K562 (cell line): Measurements from ENCODE around the gene CSKMT. TPM values are rescaled to one million over a fixed set of nuclear protein-coding genes. Genes with fewer than 3 reads are reported as not detected.

Source experiments
- CHCHD3 ChIP-seq: fragments of 250-450 bp; sonication (Bioruptor Pico); IDR thresholded peaks from 2 replicates; pipeline ENCODE4 v2.1.2; 2022; ENCODE audit warnings: mild to moderate bottlenecking
- CXXC5 ChIP-seq: fragments of 250-450 bp; sonication (Bioruptor Pico); IDR thresholded peaks from 2 replicates; pipeline ENCODE4 v1.8.0; 2022; ENCODE audit warnings: inconsistent platforms, mild to moderate bottlenecking, moderate library complexity
- E2F4 ChIP-seq: sonication (generic); formaldehyde crosslinking; IDR thresholded peaks from 2 replicates; pipeline ENCODE4 v1.8.0; 2022; ENCODE audit warnings: mild to moderate bottlenecking, low read depth, missing genetic modification reagents
- ERF ChIP-seq: fragments of 450-650 bp; formaldehyde crosslinking; IDR thresholded peaks from 2 replicates; pipeline ENCODE4 v1.4.0; 2020; ENCODE audit warnings: mild to moderate bottlenecking, mixed read lengths
- FOXA1 ChIP-seq: fragments of 450-650 bp; IDR thresholded peaks from 2 replicates; pipeline ENCODE4 v1.6.1; 2016; ENCODE audit warnings: mild to moderate bottlenecking, borderline replicate concordance
- MAZ ChIP-seq, 2 experiments: fragments of 450-650 bp in 1 of 2; sonication (generic) in 1 of 2; formaldehyde crosslinking; IDR thresholded peaks in 1 of 2; conservative IDR thresholded peaks in 1 of 2; 2 replicates each; pipeline versions ENCODE4 v1.4.0 to v1.5.0; 2020; ENCODE audit warnings: mild to moderate bottlenecking in 1 of 2, missing genetic modification reagents in 1 of 2
- MYC ChIP-seq, 2 experiments: fragments of 250-450 bp in 1 of 2; sonication (Bioruptor Pico) in 1 of 2; IDR thresholded peaks; 2 replicates each; pipeline versions ENCODE4 v1.5.1 to v1.6.1; 2012 to 2021; ENCODE audit warnings: low read depth in 2 of 2, borderline replicate concordance in 1 of 2, improper control_type of control experiment in 1 of 2, low read length in 1 of 2, mild to moderate bottlenecking in 1 of 2, moderate library complexity in 1 of 2
- PKNOX1 ChIP-seq: fragments of 450-650 bp; IDR thresholded peaks from 2 replicates; pipeline ENCODE4 v1.6.1; 2016
- POLR2AphosphoS2 ChIP-seq: IDR thresholded peaks from 2 replicates; pipeline ENCODE4 v1.6.1; 2012; ENCODE audit warnings: low read length, improper control_type of control experiment
- POLR2H ChIP-seq: IDR thresholded peaks from 2 replicates; pipeline ENCODE4 v1.6.1; 2016; ENCODE audit warnings: missing genetic modification characterization, low read depth, mild to moderate bottlenecking, control low read depth, missing compliant biosample characterization, moderate library complexity
- RFX5 ChIP-seq: IDR thresholded peaks from 2 replicates; pipeline ENCODE4 v1.6.1; 2011; ENCODE audit warnings: low read depth, mild to moderate bottlenecking, improper control_type of control experiment, low read length
- RFX7 ChIP-seq: fragments of 250-450 bp; sonication (Bioruptor Pico); IDR thresholded peaks from 2 replicates; pipeline ENCODE4 v1.5.1; 2021; ENCODE audit warnings: mild to moderate bottlenecking
- RHOXF2B ChIP-seq: fragments of 250-450 bp; sonication (Bioruptor Pico); conservative IDR thresholded peaks from 2 replicates; pipeline ENCODE4 v1.5.1; 2021
- SMC3 ChIP-seq: conservative IDR thresholded peaks from 2 replicates; pipeline ENCODE4 v1.6.1; 2011; ENCODE audit warnings: low read depth, low read length, improper control_type of control experiment; ENCODE audit not compliant: insufficient read depth
- SRSF7 ChIP-seq: fragments of 200-400 bp; formaldehyde crosslinking; optimal IDR thresholded peaks from 2 replicates; pipeline ENCODE3; 2017; ENCODE audit warnings: mild to moderate bottlenecking, low read depth, low read length
- STAT5B ChIP-seq: fragments of 250-450 bp; sonication (Bioruptor Pico); IDR thresholded peaks from 2 replicates; pipeline ENCODE4 v1.8.0; 2021; ENCODE audit warnings: mild to moderate bottlenecking, inconsistent platforms
- TRIM24 ChIP-seq, 2 experiments: fragments of 450-650 bp; IDR thresholded peaks; 2 replicates each; pipeline ENCODE4 v1.6.1; 2016
- TRIM28 ChIP-seq: fragments of 450-650 bp; IDR thresholded peaks from 2 replicates; pipeline ENCODE4 v1.6.1; 2017
- WHSC1 ChIP-seq: IDR thresholded peaks from one replicate; pipeline ENCODE4 v1.6.1; 2012; ENCODE audit warnings: low read length, control low read depth, inconsistent platforms
- ZNF518B ChIP-seq: fragments of 250-450 bp; sonication (Bioruptor Pico); IDR thresholded peaks from 2 replicates; pipeline ENCODE4 v1.5.0; 2021; ENCODE audit warnings: mild to moderate bottlenecking, moderate library complexity
- ZNF57 ChIP-seq: fragments of 450-650 bp; formaldehyde crosslinking; IDR thresholded peaks from 2 replicates; pipeline ENCODE4 v1.4.0; 2020; ENCODE audit warnings: mild to moderate bottlenecking, moderate library complexity
- ZNF696 ChIP-seq: fragments of 250-450 bp; sonication (Bioruptor Pico); conservative IDR thresholded peaks from 2 replicates; pipeline ENCODE4 v1.4.0; 2020; ENCODE audit warnings: mild to moderate bottlenecking, moderate library complexity
- ZNF79 ChIP-seq: fragments of 250-450 bp; sonication (Bioruptor Pico); IDR thresholded peaks from 2 replicates; pipeline ENCODE4 v1.4.0; 2020; ENCODE audit warnings: low read depth, mild to moderate bottlenecking, moderate library complexity
- polyA plus RNA-seq, 8 experiments: library from polyadenylated mRNA; depleted of rRNA in 4 of 8; stranded (reverse) in 5 of 8; unstranded in 3 of 8; fragments of >200 nt; fragmentation: Nextera tagmentation in 2 of 8; fragmentation: Illumina TruSeq in 1 of 8; extraction: Ambion mirVana in 2 of 8; extraction: Trizol in 1 of 8; gene quantifications; 2 replicates each; pipeline versions ENCODE4 v1.2.1 to v1.2.3, GENCODE V29; 2011 to 2014; ENCODE audit warnings: inconsistent platforms in 1 of 8, missing spikeins in 1 of 8
- total RNA-seq, 7 experiments: library from RNA; depleted of rRNA in 6 of 7; stranded (reverse); fragments of >200 nt in 6 of 7; fragmentation: Illumina TruSeq in 2 of 7; extraction: Trizol in 2 of 7; gene quantifications; 2 replicates each; pipeline versions ENCODE4 v1.2.1 to v1.2.3, GENCODE V29; 2011 to 2021; ENCODE audit warnings: low replicate concordance in 1 of 7

CSKMT gene
- total and polyA plus RNA-seq, 9 of the 15 experiments (the other 6 are each of a cell fraction or from before 2014, with no cell fraction given), result 10.3 to 108 (median 27.2) TPM

- TF ChIP-seq SMC3 (0 out of 2 replicates have a peak, but pooled peaks have one; percentile 8), MAZ (CRISPR knock-in tag; conservative IDR thresholded peaks at IDR 0.05 in 1 of 2, IDR thresholded peaks at IDR 0.05 in 1 of 2) (peak; percentile 74 to 75), SRSF7 (no peak), CXXC5 (peak; percentile 94), TRIM24 (IDR thresholded peaks at IDR 0.05) (no peak), RFX5 (no peak), E2F4 (CRISPR knock-in tag) (peak; percentile 59; the same call in 1 of the 2 replicates), POLR2AphosphoS2 (peak; percentile 98), ZNF518B (CRISPR knock-in tag) (no peak), RFX7 (CRISPR knock-in tag) (no peak), CHCHD3 (CRISPR knock-in tag) (peak; percentile 55; the same call in 1 of the 2 replicates), WHSC1 (no peak), PKNOX1 (peak; percentile 86), ZNF696 (CRISPR knock-in tag) (0 out of 2 replicates have a peak, but pooled peaks have one; percentile 13), MYC (IDR thresholded peaks at IDR 0.05; ENCODE audit: low read depth, low read length) (peak; percentile 30; the same call in 1 of the 2 replicates), MYC (CRISPR knock-in tag; IDR thresholded peaks at IDR 0.05; ENCODE audit: borderline replicate concordance, low read depth) (peak; percentile 76; the same call in 1 of the 2 replicates), POLR2H (tag) (peak; percentile 86), RHOXF2B (CRISPR knock-in tag) (peak; percentile 83), ERF (CRISPR knock-in tag) (peak; percentile 73; the same call in 1 of the 2 replicates), ZNF79 (CRISPR knock-in tag) (no peak), STAT5B (no peak), FOXA1 (no peak), TRIM28 (0 out of 2 replicates have a peak, but pooled peaks have one; percentile 35), ZNF57 (CRISPR knock-in tag) (no peak)
Measured at GRCh38 chr11:62645946-62646824, 18.9 kb upstream of the CSKMT start, which contains the start of gene GANAB (continued).
